Measurements from ENCODE around the gene B3GALNT2. TPM values are rescaled to one million over a fixed set of nuclear protein-coding genes. Genes with fewer than 3 reads are reported as not detected.

The B3GALNT2 gene
- total and polyA plus RNA-seq, 2 of the 8 experiments (the other 6 are each of a cell fraction or from before 2014, with no cell fraction given), result 15.4 to 39.4 TPM

DNA sequence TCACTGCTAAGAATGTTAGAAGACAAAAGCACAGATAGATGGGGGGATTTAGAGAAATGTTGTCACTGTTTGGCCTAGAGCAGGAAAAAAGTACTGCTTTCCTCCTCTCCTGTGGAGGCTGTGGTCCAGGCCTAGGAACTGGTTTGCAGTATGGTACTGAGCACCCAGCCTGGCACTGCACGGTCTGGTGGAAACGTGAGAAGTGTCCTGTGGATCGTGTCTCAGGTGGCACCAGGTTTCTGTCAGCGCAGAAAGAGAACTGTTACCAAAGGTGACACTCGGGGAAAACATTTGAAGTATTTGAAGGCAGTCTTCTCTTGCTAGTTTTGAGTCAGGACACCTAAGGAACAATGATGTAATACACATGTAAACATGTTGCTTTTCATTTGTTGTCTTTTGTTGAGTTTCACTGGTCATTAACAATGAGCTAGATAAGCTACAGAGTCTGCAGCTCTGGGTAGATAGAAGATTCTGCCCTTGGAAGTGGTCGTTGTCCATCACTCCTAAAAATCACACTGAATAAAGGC, 63.0 kb downstream of the B3GALNT2 start (continued):
- TF ChIP-seq GABPA (IDR thresholded peaks at IDR 0.05; ENCODE audit: borderline replicate concordance, insufficient read depth, low read length) (no peak), MAFK (IDR thresholded peaks at IDR 0.05; ENCODE audit: low read depth, low read length) (no peak), CTBP2 (IDR thresholded peaks at IDR 0.05; ENCODE audit: borderline replicate concordance, insufficient read depth, insufficient read length, low read length) (no peak), CHD2 (IDR thresholded peaks at IDR 0.05; ENCODE audit: low read length) (no peak)

Data from H1 (cell line).